GM19035 (cell line): Measurements from ENCODE around the gene TMEM94.
A peak's percentile ranks its signal among the peaks of the same experiment; 100 is the strongest.
"Not testable (repeated sequence)": the region's sequence is repeated elsewhere in the genome, so short reads cannot be mapped to it uniquely, and the experiment has no call there.

Source experiments
- ATAC-seq: cut with Tn5 transposase; IDR thresholded peaks from one replicate; pipeline ENCODE4 v1.9.1; 2021; ENCODE audit not compliant: unreplicated experiment

The TMEM94 gene

GRCh38 chr17:75509528-75510258 lies 53.3 kb downstream of the TMEM94 start:
- ATAC-seq = no peak

- no peak for ATAC-seq
These were observed 54.8 kb downstream of the TMEM94 start for GRCh38 chr17:75511270-75511609.

- ATAC-seq = no peak
These were observed 55.5 kb downstream of the TMEM94 start for GRCh38 chr17:75511610-75512575.

GRCh38 chr17:75512926-75513640 lies 56.6 kb downstream of the TMEM94 start:
- ATAC-seq = no peak

GRCh38 chr17:75513641-75514000 lies 57.2 kb downstream of the TMEM94 start:
- ATAC-seq = no peak

GRCh38 chr17:75514299-75514918 lies 58.0 kb downstream of the TMEM94 start:
- no peak for ATAC-seq

GRCh38 chr17:75514919-75515495 lies 58.6 kb downstream of the TMEM94 start:
- no peak for ATAC-seq

GRCh38 chr17:75515496-75516254 lies 59.2 kb downstream of the TMEM94 start, which contains the start of gene CASKIN2:
CASKIN2 (minus strand) TSS chr17:75515537; CDS start chr17:75513804, 1,733 bp downstream.
- ATAC-seq = peak; percentile 50

- ATAC-seq = peak; percentile 73
These were observed 59.8 kb downstream of the TMEM94 start, which contains the start of gene TSEN54 for GRCh38 chr17:75516255-75516618. TSEN54 (plus strand) TSS chr17:75516528; CDS start chr17:75516561, 33 bp downstream.

GRCh38 chr17:75516619-75517296 lies 60.3 kb downstream of the TMEM94 start:
- peak; percentile 18 for ATAC-seq

- ATAC-seq = no peak
These were observed 60.9 kb downstream of the TMEM94 start for GRCh38 chr17:75517297-75517865.

GRCh38 chr17:75518201-75518600 lies 61.8 kb downstream of the TMEM94 start:
- no peak for ATAC-seq

GRCh38 chr17:75518983-75519537 lies 62.6 kb downstream of the TMEM94 start:
- ATAC-seq = no peak

GRCh38 chr17:75520413-75520812 lies 64.0 kb downstream of the TMEM94 start:
- ATAC-seq = not testable (repeated sequence)

GRCh38 chr17:75521290-75521689 lies 64.9 kb downstream of the TMEM94 start:
- no peak for ATAC-seq

- no peak for ATAC-seq
These were observed 65.7 kb downstream of the TMEM94 start for GRCh38 chr17:75521951-75522727.

GRCh38 chr17:75523647-75524046 lies 67.2 kb downstream of the TMEM94 start:
- no peak for ATAC-seq
